ENCODE measurements around the gene ARHGAP18.

Gene ARHGAP18

GRCh38 chr6:129645106-129645829, 64.7 kb downstream of the ARHGAP18 start:
- no peak for DNase-seq

DNA sequence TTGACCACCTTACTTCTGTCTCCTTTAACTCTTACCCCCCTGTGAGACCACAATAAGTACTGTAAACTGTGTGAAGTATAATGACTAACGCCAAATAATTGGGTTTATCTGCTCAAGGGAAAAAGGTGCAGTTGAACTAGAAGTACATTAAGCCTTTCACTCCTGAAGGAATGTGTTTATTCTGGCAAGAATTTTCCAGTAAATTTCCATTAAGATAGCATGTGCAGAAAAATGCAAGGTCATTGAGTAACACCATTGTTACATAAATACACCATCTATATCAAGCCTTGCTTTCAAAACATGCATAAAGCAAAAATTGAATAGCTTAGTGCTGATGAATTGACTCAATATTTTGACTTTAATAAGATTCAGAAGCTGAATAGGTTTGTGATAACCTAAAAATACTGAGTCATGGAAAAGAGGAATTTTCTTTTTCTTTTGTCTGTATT, 65.4 kb downstream of the ARHGAP18 start:
- no peak for DNase-seq

- DNase-seq = no peak
Measured at GRCh38 chr6:129643968-129644367, 66.0 kb downstream of the ARHGAP18 start.

DNA sequence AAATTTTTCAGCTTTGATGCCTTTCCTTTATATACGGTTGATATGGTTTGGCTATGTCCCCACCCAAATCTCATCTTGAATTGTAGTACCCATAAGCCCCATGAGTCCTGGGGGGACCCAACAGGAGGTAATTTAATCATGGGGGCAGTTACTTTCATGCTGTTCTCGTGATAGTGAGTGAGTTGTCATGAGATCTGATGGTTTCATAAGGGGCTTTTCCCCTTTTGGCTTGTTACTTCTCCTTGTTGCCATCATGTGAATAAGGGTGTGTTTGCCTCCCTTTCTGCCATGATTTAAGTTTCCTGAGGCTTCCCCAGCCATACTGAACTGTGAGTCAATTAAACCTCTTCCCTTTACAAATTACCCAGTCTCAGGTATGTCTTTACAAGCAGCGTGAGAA, 66.8 kb downstream of the ARHGAP18 start:
- DNase-seq = no peak

- DNase-seq = no peak
Measured at GRCh38 chr6:129642322-129642721, 67.7 kb downstream of the ARHGAP18 start.

GRCh38 chr6:129641344-129641743, 68.6 kb downstream of the ARHGAP18 start:
- DNase-seq = no peak

GRCh38 chr6:129638686-129639085, 71.3 kb downstream of the ARHGAP18 start:
- DNase-seq = no peak

DNA sequence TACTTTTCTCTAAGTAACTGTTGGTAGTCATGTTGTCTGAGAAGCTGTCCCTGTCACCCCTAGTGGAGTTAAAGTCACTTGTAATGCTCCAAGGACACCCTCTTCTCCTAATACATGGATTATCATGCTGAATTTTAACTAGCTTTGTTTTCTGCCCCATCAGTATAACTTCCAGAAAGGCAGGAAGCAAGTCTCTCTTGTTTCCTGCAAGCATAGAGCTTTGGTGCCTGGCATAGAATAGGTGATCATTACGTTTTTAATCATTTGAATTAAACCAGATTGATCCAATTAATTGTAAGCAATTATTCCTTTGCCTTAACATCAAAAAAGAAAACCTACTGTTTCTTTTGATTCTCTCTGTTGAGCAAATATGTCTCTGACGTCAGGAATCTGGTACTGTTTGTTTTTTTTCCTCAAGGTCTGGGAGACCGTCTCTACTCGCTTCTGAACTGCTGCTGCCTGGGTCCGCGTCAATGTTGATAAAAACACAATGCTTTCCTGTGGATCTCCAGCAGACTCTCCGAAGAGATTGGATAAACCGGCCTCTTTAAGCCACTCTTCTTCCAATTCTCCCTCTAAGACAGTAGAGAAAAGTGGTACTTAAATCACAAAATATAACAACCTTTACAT, 71.8 kb downstream of the ARHGAP18 start:
- DNase-seq = no peak

- no peak for DNase-seq
Measured at GRCh38 chr6:129637340-129638054, 72.5 kb downstream of the ARHGAP18 start.

GRCh38 chr6:129635396-129636130, 74.4 kb downstream of the ARHGAP18 start:
- DNase-seq = no peak

DNA sequence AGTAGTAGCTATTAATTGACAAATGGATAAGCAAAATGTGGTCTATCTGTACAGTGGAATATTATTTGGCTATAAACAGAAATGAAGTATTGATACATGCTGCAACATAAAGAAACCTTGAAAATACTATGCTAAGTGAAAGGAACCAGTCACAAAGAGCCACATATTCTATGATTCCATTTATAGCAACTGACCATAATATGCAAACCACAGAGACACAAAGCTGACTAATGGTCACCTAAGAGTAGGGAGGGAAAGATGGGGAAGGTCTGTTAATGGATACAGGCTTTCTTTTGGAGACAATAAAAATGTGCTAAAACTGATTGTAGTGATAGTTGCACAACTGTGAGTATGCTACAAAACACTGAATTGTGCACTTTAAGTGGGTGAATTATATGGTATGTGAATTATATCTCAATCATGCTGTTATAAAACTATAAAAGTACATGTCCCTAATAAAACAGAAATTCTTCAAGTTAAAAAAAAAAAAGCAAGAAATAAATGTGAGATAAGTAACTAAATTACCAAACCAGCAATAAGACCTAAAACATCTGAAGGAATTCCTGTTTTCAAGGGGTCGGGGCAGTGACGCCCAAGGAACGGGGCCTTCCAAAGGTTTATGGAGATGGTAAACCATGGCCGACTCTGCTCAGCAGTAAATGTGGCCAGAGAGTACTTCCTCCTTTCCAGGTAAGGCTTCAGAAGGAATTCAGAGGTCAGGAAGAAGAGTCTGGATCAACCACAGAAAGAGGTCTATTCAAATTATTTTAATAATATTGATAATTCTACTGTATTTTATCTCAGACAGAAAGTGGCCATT, 75.4 kb downstream of the ARHGAP18 start:
- DNase-seq = no peak

GRCh38 chr6:129633529-129633928, 76.4 kb downstream of the ARHGAP18 start:
- no peak for DNase-seq

DNA sequence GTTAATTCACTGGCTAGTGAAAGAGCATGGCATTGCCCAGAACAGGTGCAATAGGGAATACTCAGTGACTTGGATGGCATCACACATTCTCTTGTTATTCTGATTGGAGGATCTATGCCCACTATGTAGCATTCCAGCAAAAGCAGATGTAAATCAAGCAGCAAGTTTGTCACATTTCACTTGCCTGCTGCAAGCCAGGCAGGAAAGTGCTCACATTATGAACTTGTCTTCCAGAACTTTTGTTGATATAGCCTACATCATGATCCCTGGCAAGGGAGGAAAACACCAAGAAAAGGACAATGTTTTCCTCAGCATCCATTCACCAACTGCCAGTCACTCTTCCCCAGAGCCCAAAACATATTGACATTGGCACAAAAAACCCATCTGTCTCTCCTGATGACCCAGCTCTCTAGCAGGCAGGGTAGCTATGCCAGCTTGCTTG, 77.8 kb downstream of the ARHGAP18 start:
- DNase-seq = no peak

DNA sequence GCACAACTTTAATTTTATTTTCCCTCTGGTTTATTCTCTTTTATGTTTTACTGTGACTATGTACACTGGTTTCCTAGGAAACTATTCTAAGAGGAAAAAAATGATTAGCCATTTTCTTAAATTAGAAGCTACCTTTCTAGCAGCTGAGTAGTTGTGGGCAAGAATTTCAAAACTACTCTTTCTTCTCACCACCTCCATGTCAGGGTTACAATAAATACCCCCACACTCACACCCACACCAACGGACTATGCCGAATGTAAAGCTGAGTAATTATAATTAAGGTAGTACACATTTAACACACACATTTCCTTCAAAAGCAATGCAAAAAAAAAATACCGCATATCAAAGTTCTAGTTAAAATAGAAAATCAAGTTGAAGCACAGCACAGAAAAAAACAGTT, 78.9 kb downstream of the ARHGAP18 start:
- DNase-seq = no peak

DNA sequence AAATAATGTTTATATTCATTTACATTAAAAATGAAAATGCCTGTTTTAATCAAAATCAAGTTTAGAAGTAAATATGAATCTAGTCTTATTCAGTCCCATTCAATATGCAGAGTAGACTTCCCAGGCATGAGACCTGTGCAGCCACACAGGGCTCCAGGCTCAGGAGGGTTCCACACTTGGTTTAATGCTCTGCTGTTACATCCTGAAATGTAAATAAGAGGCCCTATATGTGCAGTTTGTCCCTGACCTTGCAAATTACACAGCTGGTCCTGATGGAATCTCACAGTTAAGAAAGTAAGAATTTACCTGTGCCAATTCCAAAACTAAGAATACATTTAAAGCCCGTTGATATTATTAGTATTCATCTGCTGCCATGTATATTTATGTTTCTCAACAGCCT, 79.4 kb downstream of the ARHGAP18 start:
- DNase-seq = no peak

GRCh38 chr6:129628101-129628815, 81.7 kb downstream of the ARHGAP18 start:
- no peak for DNase-seq

DNA sequence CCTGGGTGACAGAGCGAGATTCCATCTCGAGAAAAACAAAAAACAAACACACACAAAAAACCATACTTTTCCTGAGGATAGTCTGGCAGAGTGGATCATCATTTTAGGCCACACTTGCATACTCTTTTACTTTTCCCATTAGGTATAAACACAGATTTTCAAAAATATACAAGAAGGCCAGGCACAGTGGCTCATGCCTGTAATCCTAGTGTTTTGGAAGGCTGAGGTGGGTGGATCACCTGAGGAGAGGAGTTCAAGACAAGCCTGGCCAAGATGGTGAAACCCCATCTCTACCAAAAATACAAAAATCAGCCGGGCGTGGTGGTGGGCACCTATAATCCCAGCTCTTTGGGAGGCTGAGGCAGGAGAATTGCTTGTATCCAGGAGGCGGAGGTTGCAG, 85.5 kb downstream of the ARHGAP18 start:
- DNase-seq = no peak

DNA sequence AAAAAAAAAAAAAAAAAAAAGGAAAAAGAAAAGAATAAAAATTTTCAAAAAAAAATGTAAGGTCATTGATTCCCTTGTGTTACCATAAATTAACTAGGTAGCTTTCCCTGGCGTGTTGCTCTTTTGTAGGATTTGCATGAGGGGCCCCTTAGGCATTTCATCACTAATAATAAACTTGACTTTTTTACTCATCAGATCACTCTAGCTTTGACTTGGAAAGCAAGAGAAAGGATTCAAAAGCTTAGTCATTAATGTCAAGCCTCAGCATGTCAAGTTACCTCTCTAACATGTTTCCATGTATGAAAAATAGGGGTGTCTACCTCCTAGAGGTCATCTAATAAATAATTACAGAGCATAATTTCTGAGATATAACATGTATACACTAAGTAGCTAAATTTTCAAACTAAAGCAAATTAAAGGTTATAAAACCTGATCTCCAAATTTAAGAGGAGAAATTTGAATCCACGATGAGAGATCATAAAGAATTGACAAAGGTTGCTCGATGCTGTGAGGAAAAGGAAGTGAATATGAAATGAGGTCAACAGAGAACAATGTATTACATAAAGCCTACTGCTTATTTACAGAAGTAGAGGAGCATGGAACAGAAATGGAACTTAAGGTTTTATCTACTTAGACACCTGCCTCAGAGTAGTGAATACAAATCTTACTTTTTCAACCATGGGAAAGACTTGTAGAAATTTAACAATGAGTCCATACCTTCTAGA, 86.8 kb downstream of the ARHGAP18 start:
- DNase-seq = no peak

GRCh38 chr6:129621252-129621651, 88.7 kb downstream of the ARHGAP18 start:
- DNase-seq = no peak

DNA sequence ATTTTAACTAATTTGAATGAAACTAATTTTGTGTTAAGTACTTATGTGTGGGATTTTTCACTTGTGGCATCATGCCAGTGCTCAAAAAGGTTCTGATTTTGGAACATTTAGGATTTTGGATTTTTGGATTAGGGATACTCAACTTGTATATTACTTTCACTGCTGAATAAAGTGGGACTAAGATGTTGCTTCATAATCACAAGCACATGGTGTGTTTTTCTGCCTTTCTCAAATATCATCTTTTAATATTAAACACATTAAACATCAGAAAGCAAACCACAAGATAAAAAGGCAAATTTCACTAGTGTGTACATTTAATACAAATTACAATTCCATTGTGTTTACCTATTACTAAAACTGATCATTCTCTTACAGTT, 89.8 kb downstream of the ARHGAP18 start:
- DNase-seq = no peak

Measured in right kidney (tissue), 1 donor.